Endothelial cell (in vitro differentiated cells): ENCODE data around the gene LBR. TPM values are rescaled to one million over a fixed set of nuclear protein-coding genes. Genes with fewer than 3 reads are reported as not detected.

ENCODE experiments used
- DNase-seq: peaks from one replicate; pipeline ENCODE4 v3.0.0; 2021; ENCODE audit warnings: low spot score
- H3K27ac Mint-ChIP-seq: one replicate; pipeline ENCODE4 v1.8.0; 2021; ENCODE audit warnings: mixed read lengths, inconsistent platforms; ENCODE audit not compliant: unreplicated experiment
- H3K27me3 Mint-ChIP-seq: one replicate; pipeline ENCODE4 v1.8.0; 2021; ENCODE audit warnings: mild to moderate bottlenecking, moderate library complexity, mixed read lengths, inconsistent platforms; ENCODE audit not compliant: unreplicated experiment
- H3K36me3 Mint-ChIP-seq: one replicate; pipeline ENCODE4 v1.8.0; 2021; ENCODE audit warnings: mild to moderate bottlenecking, low read depth, mixed read lengths, inconsistent platforms; ENCODE audit not compliant: unreplicated experiment
- H3K4me1 Mint-ChIP-seq: one replicate; pipeline ENCODE4 v1.8.0; 2021; ENCODE audit warnings: mild to moderate bottlenecking, mixed read lengths, inconsistent platforms; ENCODE audit not compliant: unreplicated experiment
- H3K4me3 Mint-ChIP-seq: one replicate; pipeline ENCODE4 v1.8.0; 2021; ENCODE audit warnings: mild to moderate bottlenecking, mixed read lengths, inconsistent platforms; ENCODE audit not compliant: unreplicated experiment
- H3K9me3 Mint-ChIP-seq: one replicate; pipeline ENCODE4 v1.8.0; 2021; ENCODE audit warnings: mixed read lengths, inconsistent platforms; ENCODE audit not compliant: unreplicated experiment
- total RNA-seq: library from RNA; stranded (reverse); fragmentation: NEBNext Ultra II Directional; extraction: Animal tissue kit (Norgen Biotek cat#: 25700); gene quantifications from one replicate; pipeline ENCODE4 v1.2.1, GENCODE V29; 2021; ENCODE audit not compliant: unreplicated experiment
- TF ChIP-seq, protein P1 (sequence below): fragments of 200-600 bp; sonication (generic); IDR thresholded peaks from one replicate; pipeline ENCODE4 v1.5.0; 2021; ENCODE audit warnings: antibody characterized with exemption; ENCODE audit not compliant: unreplicated experiment

The LBR gene
- total RNA-seq, 1 donor from 2014 or later: 178 TPM

GRCh38 chr1:225451840-225452515 lies 24.1 kb upstream of the LBR start:
- Mint-ChIP-seq H3K4me1 (peaks cover 4% of the 10 kb centered on the region), H3K36me3 (no peaks in the 10 kb centered on the region), H3K27ac (no peak overlapping the region), H3K4me3 (no peak overlapping the region), H3K9me3 (no peaks in the 10 kb centered on the region), H3K27me3 (peaks cover 2% of the 10 kb centered on the region)
- TF ChIP-seq, protein P1, sequence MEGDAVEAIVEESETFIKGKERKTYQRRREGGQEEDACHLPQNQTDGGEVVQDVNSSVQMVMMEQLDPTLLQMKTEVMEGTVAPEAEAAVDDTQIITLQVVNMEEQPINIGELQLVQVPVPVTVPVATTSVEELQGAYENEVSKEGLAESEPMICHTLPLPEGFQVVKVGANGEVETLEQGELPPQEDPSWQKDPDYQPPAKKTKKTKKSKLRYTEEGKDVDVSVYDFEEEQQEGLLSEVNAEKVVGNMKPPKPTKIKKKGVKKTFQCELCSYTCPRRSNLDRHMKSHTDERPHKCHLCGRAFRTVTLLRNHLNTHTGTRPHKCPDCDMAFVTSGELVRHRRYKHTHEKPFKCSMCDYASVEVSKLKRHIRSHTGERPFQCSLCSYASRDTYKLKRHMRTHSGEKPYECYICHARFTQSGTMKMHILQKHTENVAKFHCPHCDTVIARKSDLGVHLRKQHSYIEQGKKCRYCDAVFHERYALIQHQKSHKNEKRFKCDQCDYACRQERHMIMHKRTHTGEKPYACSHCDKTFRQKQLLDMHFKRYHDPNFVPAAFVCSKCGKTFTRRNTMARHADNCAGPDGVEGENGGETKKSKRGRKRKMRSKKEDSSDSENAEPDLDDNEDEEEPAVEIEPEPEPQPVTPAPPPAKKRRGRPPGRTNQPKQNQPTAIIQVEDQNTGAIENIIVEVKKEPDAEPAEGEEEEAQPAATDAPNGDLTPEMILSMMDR: no peak
- no peak for DNase-seq

GRCh38 chr1:225451340-225451739 lies 23.5 kb upstream of the LBR start:
- Mint-ChIP-seq H3K4me1 (peaks cover 8% of the 10 kb centered on the region), H3K27me3 (peaks cover 2% of the 10 kb centered on the region), H3K36me3 (no peaks in the 10 kb centered on the region), H3K27ac (no peak overlapping the region), H3K4me3 (peak overlapping the region; percentile 32), H3K9me3 (no peaks in the 10 kb centered on the region)
- DNase-seq: no peak
- TF ChIP-seq, protein P1: no peak

GRCh38 chr1:225450491-225451191 lies 22.8 kb upstream of the LBR start:
- Mint-ChIP-seq H3K9me3 (no peaks in the 10 kb centered on the region), H3K36me3 (no peaks in the 10 kb centered on the region), H3K4me1 (peaks cover 13% of the 10 kb centered on the region), H3K4me3 (peak overlapping the region; percentile 32), H3K27me3 (peaks cover 2% of the 10 kb centered on the region), H3K27ac (no peak overlapping the region)
- no peak for DNase-seq
- TF ChIP-seq, protein P1: no peak

DNA sequence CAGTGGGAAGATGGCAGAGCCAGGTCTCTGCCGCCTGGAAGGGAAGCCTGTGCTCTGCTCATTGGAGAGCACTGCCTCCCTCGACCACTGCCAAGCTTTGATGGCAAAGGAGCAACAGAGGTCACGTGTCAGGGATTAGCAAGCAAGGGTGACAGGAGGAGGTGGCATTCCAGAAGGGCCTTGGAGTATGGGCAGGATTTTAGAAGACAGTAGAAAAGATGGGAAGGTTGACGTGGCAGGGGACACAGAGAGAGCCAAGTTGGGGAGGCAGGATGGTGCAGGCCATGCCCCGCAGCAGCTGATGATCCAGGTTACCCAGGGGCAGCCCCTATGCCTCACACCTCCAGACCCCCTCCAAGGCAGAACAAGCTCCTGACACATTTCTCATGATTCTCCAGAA lies 21.9 kb upstream of the LBR start:
- Mint-ChIP-seq H3K36me3 (no peaks in the 10 kb centered on the region), H3K27me3 (peaks cover 2% of the 10 kb centered on the region), H3K4me3 (no peak overlapping the region), H3K9me3 (no peaks in the 10 kb centered on the region), H3K4me1 (peaks cover 18% of the 10 kb centered on the region), H3K27ac (no peak overlapping the region)
- TF ChIP-seq, protein P1: no peak
- no peak for DNase-seq

GRCh38 chr1:225449261-225449660 lies 21.4 kb upstream of the LBR start:
- Mint-ChIP-seq H3K36me3 (no peaks in the 10 kb centered on the region), H3K4me1 (peaks cover 22% of the 10 kb centered on the region), H3K9me3 (no peaks in the 10 kb centered on the region), H3K4me3 (no peak overlapping the region), H3K27ac (no peak overlapping the region), H3K27me3 (peaks cover 2% of the 10 kb centered on the region)
- TF ChIP-seq, protein P1: no peak
- DNase-seq: no peak
